Stimulated activated CD8-positive, alpha-beta memory T cell treated with anti-CD3 and anti-CD28 coated beads, Interleukin-7, amount 100 ng/mL, for 1 hour (primary cell): Measurements from ENCODE around the gene KLHL11.

Experiments
- DNase-seq, 2 donors: peaks; one replicate each; pipeline ENCODE4 v3.0.0-alpha.2; 2020; ENCODE audit warnings: low read depth in 2 of 2

The KLHL11 gene

GRCh38 chr17:41810659-41811548 is 54.3 kb downstream of the KLHL11 start:
- no peak for DNase-seq

GRCh38 chr17:41806685-41807445 is 58.4 kb downstream of the KLHL11 start:
- DNase-seq: no peak
